ENCODE measurements around the gene RPS6KC1. TPM values are rescaled to one million over a fixed set of nuclear protein-coding genes. Genes with fewer than 3 reads are reported as not detected.
"Not testable (repeated sequence)": the region's sequence is repeated elsewhere in the genome, so short reads cannot be mapped to it uniquely, and the experiment has no call there.

The RPS6KC1 gene
- total and polyA plus RNA-seq, 4 donors = 7.4 to 26.7 (median 17.3) TPM

GRCh38 chr1:213107613-213108012, 56.6 kb downstream of the RPS6KC1 start:
- Histone ChIP-seq H3K4me3 (ENCODE audit: low read length in 2 of 2) (no peak overlapping the region), H3K27ac (ENCODE audit: low read depth in 1 of 2, low read length in 2 of 2) (no peak overlapping the region), H3K36me3 (ENCODE audit: control insufficient read depth in 1 of 2, insufficient read depth in 2 of 2, low read length in 1 of 2) (no peaks in the 10 kb centered on the region), H3K4me1 (ENCODE audit: control insufficient read depth in 1 of 2, insufficient read depth in 2 of 2, low read length in 2 of 2) (no peaks in the 10 kb centered on the region), H3K27me3 (ENCODE audit: control insufficient read depth in 1 of 2, insufficient read depth in 2 of 2, low read length in 1 of 2) (no peaks in the 10 kb centered on the region), H3K9me3 (ENCODE audit: control insufficient read depth, low read length) (no peaks in the 10 kb centered on the region)
- intact Hi-C loops (cut with DNase I) = no loop called here
- ATAC-seq (ENCODE audit: low FRiP score) = no peak
- WGBS, 2 donors = 94 to 97% methylated on average over 2 of the region's 2 CpGs
- no peak for DNase-seq

GRCh38 chr1:213110349-213111300, 59.6 kb downstream of the RPS6KC1 start:
- no peak for ATAC-seq (ENCODE audit: low FRiP score)
- intact Hi-C loops (cut with DNase I) = no loop called here
- DNase-seq = no peak
- WGBS, 2 donors = 80 to 82% methylated on average over 4 of the region's 4 CpGs
- H3K36me3 ChIP-seq (ENCODE audit: control insufficient read depth in 1 of 2, insufficient read depth in 2 of 2, low read length in 1 of 2) = no peaks in the 10 kb centered on the region
- no peak overlapping the region for H3K4me3 ChIP-seq (ENCODE audit: low read length in 2 of 2)
- no peaks in the 10 kb centered on the region for H3K4me1 ChIP-seq (ENCODE audit: control insufficient read depth in 1 of 2, insufficient read depth in 2 of 2, low read length in 2 of 2)
- H3K27ac ChIP-seq (ENCODE audit: low read depth in 1 of 2, low read length in 2 of 2) = no peak overlapping the region
- no peaks in the 10 kb centered on the region for H3K27me3 ChIP-seq (ENCODE audit: control insufficient read depth in 1 of 2, insufficient read depth in 2 of 2, low read length in 1 of 2)
- no peaks in the 10 kb centered on the region for H3K9me3 ChIP-seq (ENCODE audit: control insufficient read depth, low read length)

GRCh38 chr1:213111502-213111901, 60.5 kb downstream of the RPS6KC1 start:
- H3K4me3 ChIP-seq (ENCODE audit: low read length in 2 of 2) = no peak overlapping the region
- intact Hi-C loops (cut with DNase I) = no loop called here
- H3K4me1 ChIP-seq (ENCODE audit: control insufficient read depth in 1 of 2, insufficient read depth in 2 of 2, low read length in 2 of 2) = no peaks in the 10 kb centered on the region
- ATAC-seq (ENCODE audit: low FRiP score) = no peak
- H3K9me3 ChIP-seq (ENCODE audit: control insufficient read depth, low read length) = no peaks in the 10 kb centered on the region
- no peaks in the 10 kb centered on the region for H3K27me3 ChIP-seq (ENCODE audit: control insufficient read depth in 1 of 2, insufficient read depth in 2 of 2, low read length in 1 of 2)
- no peaks in the 10 kb centered on the region for H3K36me3 ChIP-seq (ENCODE audit: control insufficient read depth in 1 of 2, insufficient read depth in 2 of 2, low read length in 1 of 2)
- H3K27ac ChIP-seq (ENCODE audit: low read depth in 1 of 2, low read length in 2 of 2) = no peak overlapping the region
- WGBS, 2 donors = 92 to 97% methylated on average over 2 of the region's 2 CpGs
- no peak for DNase-seq

- 95 to 97% methylated on average over 3 of the region's 3 CpGs for WGBS, 2 donors
Observed at GRCh38 chr1:213112723-213113122, 61.7 kb downstream of the RPS6KC1 start.

GRCh38 chr1:213117699-213118180, 66.7 kb downstream of the RPS6KC1 start:
- DNase-seq; H3K27ac ChIP-seq (ENCODE audit: low read depth in 1 of 2, low read length in 2 of 2); H3K9me3 ChIP-seq (ENCODE audit: control insufficient read depth, low read length); H3K4me3 ChIP-seq (ENCODE audit: low read length in 2 of 2); intact Hi-C loops (cut with DNase I); H3K27me3 ChIP-seq (ENCODE audit: control insufficient read depth in 1 of 2, insufficient read depth in 2 of 2, low read length in 1 of 2); H3K4me1 ChIP-seq (ENCODE audit: control insufficient read depth in 1 of 2, insufficient read depth in 2 of 2, low read length in 2 of 2); ATAC-seq (ENCODE audit: low FRiP score); H3K36me3 ChIP-seq (ENCODE audit: control insufficient read depth in 1 of 2, insufficient read depth in 2 of 2, low read length in 1 of 2): not testable (repeated sequence)
- WGBS, 2 donors = 92 to 94% methylated on average over 4 of the region's 4 CpGs

More at GRCh38 chr1:213112723-213113122, 61.7 kb downstream of the RPS6KC1 start:
- ATAC-seq (ENCODE audit: low FRiP score); H3K27ac ChIP-seq (ENCODE audit: low read depth in 1 of 2, low read length in 2 of 2); intact Hi-C loops (cut with DNase I); H3K9me3 ChIP-seq (ENCODE audit: control insufficient read depth, low read length); H3K27me3 ChIP-seq (ENCODE audit: control insufficient read depth in 1 of 2, insufficient read depth in 2 of 2, low read length in 1 of 2); H3K4me1 ChIP-seq (ENCODE audit: control insufficient read depth in 1 of 2, insufficient read depth in 2 of 2, low read length in 2 of 2); DNase-seq; H3K4me3 ChIP-seq (ENCODE audit: low read length in 2 of 2); H3K36me3 ChIP-seq (ENCODE audit: control insufficient read depth in 1 of 2, insufficient read depth in 2 of 2, low read length in 1 of 2): not testable (repeated sequence)

GRCh38 chr1:213119794-213120193, 68.8 kb downstream of the RPS6KC1 start:
- intact Hi-C loops (cut with DNase I) = loop anchor here in 1 of 2 donors (5.0 kb wide), 1 partner anchor 128 kb away; no protein-coding TSS in a partner anchor

GRCh38 chr1:213120386-213120785, 69.3 kb downstream of the RPS6KC1 start:
- peaks cover 0 to 3% of the 10 kb centered on the region in 2 donors for H3K4me1 ChIP-seq (ENCODE audit: control insufficient read depth in 1 of 2, insufficient read depth in 2 of 2, low read length in 2 of 2)
- H3K9me3 ChIP-seq (ENCODE audit: control insufficient read depth, low read length) = no peaks in the 10 kb centered on the region
- no peak overlapping the region for H3K4me3 ChIP-seq (ENCODE audit: low read length in 2 of 2)
- no peak overlapping the region for H3K27ac ChIP-seq (ENCODE audit: low read depth in 1 of 2, low read length in 2 of 2)
- no peak for DNase-seq
- no peak for ATAC-seq (ENCODE audit: low FRiP score)
- intact Hi-C loops (cut with DNase I) = loop anchor here in 1 of 2 donors (5.0 kb wide), 1 partner anchor 127 kb away; no protein-coding TSS in a partner anchor
- 77 to 83% methylated on average over 3 of the region's 3 CpGs for WGBS, 2 donors
- no peaks in the 10 kb centered on the region for H3K36me3 ChIP-seq (ENCODE audit: control insufficient read depth in 1 of 2, insufficient read depth in 2 of 2, low read length in 1 of 2)
- no peaks in the 10 kb centered on the region for H3K27me3 ChIP-seq (ENCODE audit: control insufficient read depth in 1 of 2, insufficient read depth in 2 of 2, low read length in 1 of 2)

More at GRCh38 chr1:213119794-213120193, 68.8 kb downstream of the RPS6KC1 start:
- ATAC-seq (ENCODE audit: low FRiP score) = no peak
- H3K36me3 ChIP-seq (ENCODE audit: control insufficient read depth in 1 of 2, insufficient read depth in 2 of 2, low read length in 1 of 2) = no peaks in the 10 kb centered on the region
- peaks cover 0 to 3% of the 10 kb centered on the region in 2 donors for H3K4me1 ChIP-seq (ENCODE audit: control insufficient read depth in 1 of 2, insufficient read depth in 2 of 2, low read length in 2 of 2)
- H3K27ac ChIP-seq (ENCODE audit: low read depth in 1 of 2, low read length in 2 of 2) = no peak overlapping the region
- DNase-seq = no peak
- 79 to 92% methylated on average over 2 of the region's 2 CpGs for WGBS, 2 donors
- no peaks in the 10 kb centered on the region for H3K27me3 ChIP-seq (ENCODE audit: control insufficient read depth in 1 of 2, insufficient read depth in 2 of 2, low read length in 1 of 2)
- H3K9me3 ChIP-seq (ENCODE audit: control insufficient read depth, low read length) = no peaks in the 10 kb centered on the region
- no peak overlapping the region for H3K4me3 ChIP-seq (ENCODE audit: low read length in 2 of 2)

- no peak for ATAC-seq (ENCODE audit: low FRiP score)
- DNase-seq = no peak
Observed at GRCh38 chr1:213120961-213121360, 69.9 kb downstream of the RPS6KC1 start.

More at GRCh38 chr1:213120961-213121360, 69.9 kb downstream of the RPS6KC1 start:
- intact Hi-C loops (cut with DNase I) = loop anchor here in 1 of 2 donors (5.0 kb wide), 1 partner anchor 126 kb away; no protein-coding TSS in a partner anchor
- no peaks in the 10 kb centered on the region for H3K9me3 ChIP-seq (ENCODE audit: control insufficient read depth, low read length)
- no peak overlapping the region for H3K4me3 ChIP-seq (ENCODE audit: low read length in 2 of 2)
- no peaks in the 10 kb centered on the region for H3K36me3 ChIP-seq (ENCODE audit: control insufficient read depth in 1 of 2, insufficient read depth in 2 of 2, low read length in 1 of 2)
- 78 to 85% methylated on average over 4 of the region's 4 CpGs for WGBS, 2 donors
- no peaks in the 10 kb centered on the region for H3K27me3 ChIP-seq (ENCODE audit: control insufficient read depth in 1 of 2, insufficient read depth in 2 of 2, low read length in 1 of 2)
- H3K27ac ChIP-seq (ENCODE audit: low read depth in 1 of 2, low read length in 2 of 2) = no peak overlapping the region
- H3K4me1 ChIP-seq (ENCODE audit: control insufficient read depth in 1 of 2, insufficient read depth in 2 of 2, low read length in 2 of 2) = peaks cover 0 to 3% of the 10 kb centered on the region in 2 donors

All from aorta (tissue), 5 donors.